ENCODE measurements around the gene SCGB3A1. TPM values are rescaled to one million over a fixed set of nuclear protein-coding genes. Genes with fewer than 3 reads are reported as not detected.

Gene SCGB3A1
- total and polyA plus RNA-seq, 8 donors, result 1.1 to 104 (median 2.9) TPM

- TF ChIP-seq, protein P1, sequence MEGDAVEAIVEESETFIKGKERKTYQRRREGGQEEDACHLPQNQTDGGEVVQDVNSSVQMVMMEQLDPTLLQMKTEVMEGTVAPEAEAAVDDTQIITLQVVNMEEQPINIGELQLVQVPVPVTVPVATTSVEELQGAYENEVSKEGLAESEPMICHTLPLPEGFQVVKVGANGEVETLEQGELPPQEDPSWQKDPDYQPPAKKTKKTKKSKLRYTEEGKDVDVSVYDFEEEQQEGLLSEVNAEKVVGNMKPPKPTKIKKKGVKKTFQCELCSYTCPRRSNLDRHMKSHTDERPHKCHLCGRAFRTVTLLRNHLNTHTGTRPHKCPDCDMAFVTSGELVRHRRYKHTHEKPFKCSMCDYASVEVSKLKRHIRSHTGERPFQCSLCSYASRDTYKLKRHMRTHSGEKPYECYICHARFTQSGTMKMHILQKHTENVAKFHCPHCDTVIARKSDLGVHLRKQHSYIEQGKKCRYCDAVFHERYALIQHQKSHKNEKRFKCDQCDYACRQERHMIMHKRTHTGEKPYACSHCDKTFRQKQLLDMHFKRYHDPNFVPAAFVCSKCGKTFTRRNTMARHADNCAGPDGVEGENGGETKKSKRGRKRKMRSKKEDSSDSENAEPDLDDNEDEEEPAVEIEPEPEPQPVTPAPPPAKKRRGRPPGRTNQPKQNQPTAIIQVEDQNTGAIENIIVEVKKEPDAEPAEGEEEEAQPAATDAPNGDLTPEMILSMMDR (IDR thresholded peaks at IDR 0.05), result no peak
- H3K4me1 ChIP-seq, result peaks cover 0 to 11% of the 10 kb centered on the region in 2 donors
- H3K36me3 ChIP-seq, result peaks cover 0 to 3% of the 10 kb centered on the region in 2 donors
- ATAC-seq (no peak), DNase-seq (no peak)
- H3K4me3 ChIP-seq, result no peak overlapping the region
- H3K27ac ChIP-seq, result no peak overlapping the region
- peaks cover 0 to 40% of the 10 kb centered on the region in 2 donors for H3K27me3 ChIP-seq
- intact Hi-C loops (cut with DNase I), result no loop called here
- H3K9me3 ChIP-seq, result no peaks in the 10 kb centered on the region
These were observed 27.2 kb upstream of the SCGB3A1 start for GRCh38 chr5:180618487-180618828.

DNA sequence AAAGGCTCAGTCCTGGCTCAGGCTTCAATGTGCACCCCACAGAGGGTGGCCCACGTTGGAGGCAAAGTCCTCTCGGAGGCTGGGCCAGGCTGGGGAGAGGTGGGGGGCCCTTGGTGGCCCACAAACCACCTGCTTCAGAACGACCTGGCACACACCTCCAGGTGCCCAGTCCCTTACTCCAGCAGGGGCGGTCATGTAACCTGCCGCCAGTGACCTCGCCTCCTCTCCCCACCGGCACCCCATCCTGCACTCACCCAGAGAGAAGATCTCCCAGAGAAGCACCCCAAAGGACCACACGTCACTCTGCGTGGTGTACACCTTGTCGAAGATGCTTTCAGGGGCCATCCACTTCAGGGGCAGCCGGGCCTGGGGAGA is 22.5 kb upstream of the SCGB3A1 start:
- Histone ChIP-seq H3K9me3 (no peaks in the 10 kb centered on the region), H3K36me3 (peaks cover 0 to 3% of the 10 kb centered on the region in 2 donors), H3K4me3 (no peak overlapping the region), H3K27ac (no peak overlapping the region), H3K27me3 (peaks cover 0 to 12% of the 10 kb centered on the region in 2 donors), H3K4me1 (peaks cover 0 to 5% of the 10 kb centered on the region in 2 donors)
- no peak for ATAC-seq
- TF ChIP-seq, protein P1 (IDR thresholded peaks at IDR 0.05), result no peak
- intact Hi-C loops (cut with DNase I), result no loop called here
- no peak for DNase-seq

DNA sequence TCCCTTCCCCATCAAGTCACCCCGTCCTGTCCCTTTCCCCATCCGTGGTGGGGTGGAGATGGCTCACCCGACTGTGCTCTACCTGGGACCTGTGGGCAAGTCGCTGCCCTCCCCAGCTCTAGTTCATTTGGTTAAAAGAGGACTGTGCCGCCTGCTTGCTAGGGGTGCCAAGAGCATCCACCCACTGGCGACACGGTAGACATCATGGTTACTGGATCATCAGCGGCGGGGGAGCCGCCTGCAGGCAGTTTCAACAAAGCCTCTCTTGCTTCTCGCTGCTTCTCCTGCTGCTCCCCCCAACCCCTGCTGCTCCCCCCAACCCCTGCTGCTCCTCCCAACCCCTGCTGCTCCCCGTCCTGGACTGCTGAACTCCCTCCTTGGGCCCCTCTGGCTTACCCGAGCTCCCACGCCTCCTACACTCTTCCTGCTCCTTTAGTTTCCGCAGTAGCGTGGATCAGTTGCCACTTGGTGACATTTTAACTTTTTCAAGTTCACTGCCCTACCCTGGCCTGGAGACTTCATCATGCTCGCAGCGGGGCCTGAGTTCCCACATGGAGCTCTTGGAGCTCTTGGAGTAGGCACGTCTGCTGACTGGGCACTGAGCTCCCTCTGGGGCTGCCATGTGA is 22.0 kb upstream of the SCGB3A1 start:
- DNase-seq (no peak), ATAC-seq (no peak)
- Histone ChIP-seq H3K36me3 (peaks cover 0 to 3% of the 10 kb centered on the region in 2 donors), H3K4me1 (no peaks in the 10 kb centered on the region), H3K9me3 (no peaks in the 10 kb centered on the region), H3K27ac (no peak overlapping the region), H3K4me3 (no peak overlapping the region), H3K27me3 (peaks cover 0 to 7% of the 10 kb centered on the region in 2 donors)
- TF ChIP-seq, protein P1 (IDR thresholded peaks at IDR 0.05), result no peak
- intact Hi-C loops (cut with DNase I), result no loop called here

- H3K36me3 ChIP-seq, result peaks cover 0 to 3% of the 10 kb centered on the region in 2 donors
- H3K4me3 ChIP-seq, result no peak overlapping the region
- DNase-seq (no peak), ATAC-seq (no peak)
- intact Hi-C loops (cut with DNase I), result no loop called here
- no peak overlapping the region for H3K27ac ChIP-seq
- TF ChIP-seq, protein P1 (IDR thresholded peaks at IDR 0.05), result no peak
- peaks cover 0 to 6% of the 10 kb centered on the region in 2 donors for H3K27me3 ChIP-seq
- H3K9me3 ChIP-seq, result no peaks in the 10 kb centered on the region
- H3K4me1 ChIP-seq, result no peaks in the 10 kb centered on the region
These were observed 21.4 kb upstream of the SCGB3A1 start for GRCh38 chr5:180612683-180613082.

DNA sequence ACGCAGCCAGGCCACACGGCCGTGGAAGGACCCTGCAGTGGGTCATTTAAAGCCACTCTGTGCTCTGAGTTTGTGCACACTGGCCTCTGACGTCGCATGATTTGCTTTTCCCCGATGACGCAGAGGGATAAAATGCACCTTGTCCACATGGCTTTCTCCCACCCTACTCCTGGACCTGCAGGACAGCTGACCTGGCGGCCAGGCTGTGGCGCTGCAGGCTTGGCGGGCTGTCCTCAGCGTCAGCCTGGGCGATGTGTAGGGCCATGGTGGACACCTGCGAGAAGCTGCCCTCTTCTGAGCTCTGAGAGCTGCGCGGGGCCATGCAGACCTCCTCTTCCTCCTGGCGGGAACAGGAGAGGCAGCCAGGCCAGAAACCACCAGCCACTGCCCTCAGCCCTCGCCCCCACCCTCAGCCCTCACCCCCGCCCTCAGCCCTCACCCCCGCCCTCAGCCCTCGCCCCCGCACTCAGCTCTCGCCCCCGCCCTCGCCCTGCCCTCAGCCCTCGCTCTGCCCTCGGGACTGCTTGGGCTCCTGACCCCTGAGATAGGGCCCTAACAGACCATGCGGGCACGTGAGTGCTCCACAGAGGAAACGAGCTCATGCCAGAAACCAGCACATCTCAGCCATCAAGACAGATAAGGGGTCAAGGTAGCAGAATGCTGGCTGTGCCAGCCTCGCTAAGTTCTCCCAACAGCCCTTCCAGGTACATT is 20.0 kb upstream of the SCGB3A1 start:
- intact Hi-C loops (cut with DNase I), result no loop called here
- DNase-seq (no peak), ATAC-seq (no peak)
- Histone ChIP-seq H3K4me3 (no peak overlapping the region), H3K9me3 (no peaks in the 10 kb centered on the region), H3K27ac (no peak overlapping the region), H3K27me3 (peaks cover 0 to under 1% of the 10 kb centered on the region in 2 donors), H3K4me1 (no peaks in the 10 kb centered on the region), H3K36me3 (peaks cover 0 to under 1% of the 10 kb centered on the region in 2 donors)
- TF ChIP-seq, protein P1 (IDR thresholded peaks at IDR 0.05), result no peak
